Measurements from ENCODE around the gene AGPS.
"Not testable (repeated sequence)": the region's sequence is repeated elsewhere in the genome, so short reads cannot be mapped to it uniquely, and the experiment has no call there.

Gene AGPS

GRCh38 chr2:177432703-177433102 is 40.1 kb downstream of the AGPS start:
- no peak for DNase-seq (ENCODE audit: extremely low read depth, low read depth)
- no peak for TF ChIP-seq CTCF (IDR thresholded peaks at IDR 0.05; ENCODE audit: low read depth, low read length, missing control alignments)
- no peak overlapping the region for H3K4me3 ChIP-seq (replicated peaks; ENCODE audit: low read depth, low read length)

- H3K4me3 ChIP-seq (replicated peaks; ENCODE audit: low read depth, low read length) = no peak overlapping the region
- no peak for DNase-seq (ENCODE audit: extremely low read depth, low read depth)
- TF ChIP-seq CTCF (IDR thresholded peaks at IDR 0.05; ENCODE audit: low read depth, low read length, missing control alignments) = no peak
Measured at GRCh38 chr2:177433402-177433801, 40.8 kb downstream of the AGPS start.

DNA sequence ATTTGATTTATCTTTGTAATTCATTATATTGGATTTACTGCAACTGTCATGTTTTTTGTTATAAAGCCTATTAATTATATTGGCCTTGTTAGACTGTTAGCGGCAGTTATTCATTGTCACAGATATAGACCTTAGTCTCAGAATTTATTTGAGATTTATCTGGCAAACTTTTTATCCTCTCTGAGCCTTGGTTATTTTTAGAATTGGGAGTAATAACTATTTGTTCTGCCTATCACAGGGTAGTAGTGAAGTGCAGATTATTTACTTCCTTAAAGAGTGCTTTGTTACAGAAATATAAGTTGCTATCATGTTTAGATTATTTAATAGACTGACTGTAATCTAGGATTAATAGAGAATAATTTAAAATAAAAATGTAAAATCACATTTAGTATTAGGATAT is 41.9 kb downstream of the AGPS start:
- no peak for TF ChIP-seq CTCF (IDR thresholded peaks at IDR 0.05; ENCODE audit: low read depth, low read length, missing control alignments)
- no peak for DNase-seq (ENCODE audit: extremely low read depth, low read depth)
- H3K4me3 ChIP-seq (replicated peaks; ENCODE audit: low read depth, low read length) = no peak overlapping the region

GRCh38 chr2:177445200-177445599 is 52.6 kb downstream of the AGPS start:
- H3K4me3 ChIP-seq (replicated peaks; ENCODE audit: low read depth, low read length) = no peak overlapping the region
- no peak for TF ChIP-seq CTCF (IDR thresholded peaks at IDR 0.05; ENCODE audit: low read depth, low read length, missing control alignments)
- no peak for DNase-seq (ENCODE audit: extremely low read depth, low read depth)

GRCh38 chr2:177448031-177448430 is 55.5 kb downstream of the AGPS start:
- DNase-seq (ENCODE audit: extremely low read depth, low read depth) = no peak
- no peak for TF ChIP-seq CTCF (IDR thresholded peaks at IDR 0.05; ENCODE audit: low read depth, low read length, missing control alignments)
- no peak overlapping the region for H3K4me3 ChIP-seq (replicated peaks; ENCODE audit: low read depth, low read length)

DNA sequence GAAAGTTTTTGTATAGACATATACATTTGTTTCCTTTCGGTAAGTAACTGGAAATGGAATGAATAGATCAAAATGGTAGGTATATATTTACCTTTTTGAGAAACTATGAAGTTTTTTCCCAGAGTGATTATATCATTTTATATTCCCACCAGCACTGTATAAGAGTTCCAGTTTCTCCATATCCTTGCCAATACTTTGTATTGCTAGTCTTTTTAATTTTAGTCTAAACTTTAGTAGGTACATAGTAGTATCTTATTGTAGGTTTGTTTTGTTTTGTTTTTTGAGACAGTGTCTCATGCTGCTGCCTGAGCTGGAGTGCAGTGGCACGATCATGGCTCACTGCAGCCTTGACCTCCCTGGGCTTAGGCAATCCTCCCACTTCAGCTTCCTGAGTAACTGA is 56.6 kb downstream of the AGPS start:
- H3K4me3 ChIP-seq (replicated peaks; ENCODE audit: low read depth, low read length) = no peak overlapping the region
- TF ChIP-seq CTCF (IDR thresholded peaks at IDR 0.05; ENCODE audit: low read depth, low read length, missing control alignments) = no peak
- DNase-seq (ENCODE audit: extremely low read depth, low read depth) = no peak

DNA sequence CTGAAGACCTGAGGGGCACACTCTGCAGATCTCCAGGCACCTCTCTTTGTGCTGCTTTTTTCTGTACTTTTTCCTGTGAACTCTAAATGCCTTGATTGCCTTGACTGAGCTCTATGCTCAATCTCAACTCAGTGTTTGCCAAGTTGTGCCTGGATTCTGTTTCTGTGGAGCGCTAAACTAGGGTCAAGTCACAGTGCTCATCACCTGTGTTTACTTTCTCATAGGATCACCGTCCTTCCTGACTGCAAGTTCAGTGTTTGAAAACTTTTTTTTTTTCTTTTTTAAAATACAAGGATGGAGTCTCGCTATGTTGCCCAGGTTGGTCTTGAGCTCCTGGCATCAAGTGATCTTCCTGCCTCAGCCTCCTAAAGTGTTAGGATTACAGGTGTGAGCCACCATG is 62.6 kb downstream of the AGPS start:
- H3K4me3 ChIP-seq (replicated peaks; ENCODE audit: low read depth, low read length) = no peak overlapping the region
- DNase-seq (ENCODE audit: extremely low read depth, low read depth) = no peak
- no peak for TF ChIP-seq CTCF (IDR thresholded peaks at IDR 0.05; ENCODE audit: low read depth, low read length, missing control alignments)

DNA sequence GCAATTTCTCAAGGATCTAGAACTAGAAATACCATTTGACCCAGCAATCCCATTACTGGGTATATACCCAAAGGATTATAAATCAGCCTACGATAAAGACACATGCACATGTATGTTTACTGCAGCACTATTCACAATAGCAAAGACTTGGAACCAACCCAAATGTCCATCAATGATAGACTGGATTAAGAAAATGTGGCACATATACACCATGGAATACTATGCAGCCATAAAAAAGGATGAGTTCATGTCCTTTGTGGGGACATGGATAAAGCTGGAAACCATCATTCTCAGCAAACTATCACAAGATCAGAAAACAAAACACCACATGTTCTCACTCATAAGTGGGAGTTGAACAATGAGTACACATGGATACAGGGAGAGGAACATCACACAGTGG is 67.2 kb downstream of the AGPS start:
- not testable (repeated sequence) for DNase-seq (ENCODE audit: extremely low read depth, low read depth); H3K4me3 ChIP-seq (replicated peaks; ENCODE audit: low read depth, low read length)
